OCI-LY3 (cell line): ENCODE measurements around the gene ABCC10.

Source experiments
- EZH2phosphoT487 ChIP-seq: fragments of 200-600 bp; shearing (Covaris generic); IDR thresholded peaks from 2 replicates; pipeline ENCODE4 v1.6.1; 2018; ENCODE audit warnings: antibody characterized with exemption, mixed run types, low read depth
- TF ChIP-seq, protein P1 (sequence below): fragments of 200-600, 300-600 bp; sonication (generic); IDR thresholded peaks from 2 replicates; pipeline ENCODE4 v1.5.1; 2014; ENCODE audit warnings: antibody characterized with exemption, low read length, low read depth

- TF ChIP-seq, protein P1, sequence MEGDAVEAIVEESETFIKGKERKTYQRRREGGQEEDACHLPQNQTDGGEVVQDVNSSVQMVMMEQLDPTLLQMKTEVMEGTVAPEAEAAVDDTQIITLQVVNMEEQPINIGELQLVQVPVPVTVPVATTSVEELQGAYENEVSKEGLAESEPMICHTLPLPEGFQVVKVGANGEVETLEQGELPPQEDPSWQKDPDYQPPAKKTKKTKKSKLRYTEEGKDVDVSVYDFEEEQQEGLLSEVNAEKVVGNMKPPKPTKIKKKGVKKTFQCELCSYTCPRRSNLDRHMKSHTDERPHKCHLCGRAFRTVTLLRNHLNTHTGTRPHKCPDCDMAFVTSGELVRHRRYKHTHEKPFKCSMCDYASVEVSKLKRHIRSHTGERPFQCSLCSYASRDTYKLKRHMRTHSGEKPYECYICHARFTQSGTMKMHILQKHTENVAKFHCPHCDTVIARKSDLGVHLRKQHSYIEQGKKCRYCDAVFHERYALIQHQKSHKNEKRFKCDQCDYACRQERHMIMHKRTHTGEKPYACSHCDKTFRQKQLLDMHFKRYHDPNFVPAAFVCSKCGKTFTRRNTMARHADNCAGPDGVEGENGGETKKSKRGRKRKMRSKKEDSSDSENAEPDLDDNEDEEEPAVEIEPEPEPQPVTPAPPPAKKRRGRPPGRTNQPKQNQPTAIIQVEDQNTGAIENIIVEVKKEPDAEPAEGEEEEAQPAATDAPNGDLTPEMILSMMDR: no peak
- no peak for TF ChIP-seq EZH2phosphoT487
Observed at GRCh38 chr6:43481075-43481474, 53.7 kb downstream of the ABCC10 start.
